Osteocyte (in vitro differentiated cells): ENCODE measurements around the gene FARS2. TPM values are rescaled to one million over a fixed set of nuclear protein-coding genes. Genes with fewer than 3 reads are reported as not detected.

Source experiments
- DNase-seq: peaks from one replicate; pipeline ENCODE4 v3.0.0; 2021; ENCODE audit warnings: mixed read lengths; ENCODE audit not compliant: unreplicated experiment; ENCODE audit errors: extremely low spot score
- H3K27ac Mint-ChIP-seq: one replicate; pipeline ENCODE4 v1.8.0; 2021; ENCODE audit warnings: mild to moderate bottlenecking, mixed read lengths; ENCODE audit not compliant: unreplicated experiment
- H3K27me3 Mint-ChIP-seq: one replicate; pipeline ENCODE4 v1.8.0; 2021; ENCODE audit warnings: mixed read lengths; ENCODE audit not compliant: unreplicated experiment
- H3K36me3 Mint-ChIP-seq: one replicate; pipeline ENCODE4 v1.8.0; 2021; ENCODE audit warnings: mixed read lengths; ENCODE audit not compliant: unreplicated experiment
- H3K4me1 Mint-ChIP-seq: one replicate; pipeline ENCODE4 v1.8.0; 2021; ENCODE audit warnings: mixed read lengths; ENCODE audit not compliant: unreplicated experiment
- H3K4me3 Mint-ChIP-seq: one replicate; pipeline ENCODE4 v1.8.0; 2021; ENCODE audit warnings: mild to moderate bottlenecking, moderate library complexity, mixed read lengths; ENCODE audit not compliant: unreplicated experiment
- H3K9me3 Mint-ChIP-seq: one replicate; pipeline ENCODE4 v1.8.0; 2021; ENCODE audit warnings: mixed read lengths; ENCODE audit not compliant: unreplicated experiment
- total RNA-seq: library from RNA; stranded (reverse); gene quantifications from 2 replicates; pipeline ENCODE4 v1.2.1, GENCODE V29; 2021
- TF ChIP-seq, protein P1 (sequence below): fragments of 200-600 bp; sonication (generic); IDR thresholded peaks from 2 replicates; pipeline ENCODE4 v1.5.0; 2021; ENCODE audit warnings: antibody characterized with exemption, mild to moderate bottlenecking, moderate library complexity

The FARS2 gene
- total RNA-seq, 1 donor from 2014 or later = 17.4 TPM

DNA sequence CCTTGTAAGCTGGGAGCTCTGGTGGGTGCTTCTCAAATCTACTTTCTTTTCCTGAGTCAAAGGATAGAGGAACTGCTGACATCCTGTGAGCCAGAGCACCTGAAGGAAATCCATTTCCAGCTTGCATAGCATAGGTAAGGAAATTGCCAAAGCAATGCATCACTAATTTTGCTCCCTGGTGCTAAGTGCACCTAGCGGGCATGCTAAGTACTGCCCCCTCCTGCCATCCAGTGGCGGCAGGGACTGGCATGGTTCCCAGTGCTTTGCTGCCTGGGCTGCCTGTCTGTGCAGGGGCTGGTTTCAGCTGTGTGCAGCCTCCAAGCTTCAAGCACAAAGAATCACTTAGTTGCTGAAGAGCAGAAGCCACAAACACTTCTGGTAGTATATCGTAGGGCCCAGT lies 63.9 kb downstream of the FARS2 start:
- Mint-ChIP-seq H3K4me1 (no peaks in the 10 kb centered on the region), H3K27me3 (no peaks in the 10 kb centered on the region), H3K9me3 (peaks cover 13% of the 10 kb centered on the region), H3K4me3 (no peak overlapping the region), H3K27ac (no peak overlapping the region), H3K36me3 (peaks cover 7% of the 10 kb centered on the region)
- TF ChIP-seq, protein P1, sequence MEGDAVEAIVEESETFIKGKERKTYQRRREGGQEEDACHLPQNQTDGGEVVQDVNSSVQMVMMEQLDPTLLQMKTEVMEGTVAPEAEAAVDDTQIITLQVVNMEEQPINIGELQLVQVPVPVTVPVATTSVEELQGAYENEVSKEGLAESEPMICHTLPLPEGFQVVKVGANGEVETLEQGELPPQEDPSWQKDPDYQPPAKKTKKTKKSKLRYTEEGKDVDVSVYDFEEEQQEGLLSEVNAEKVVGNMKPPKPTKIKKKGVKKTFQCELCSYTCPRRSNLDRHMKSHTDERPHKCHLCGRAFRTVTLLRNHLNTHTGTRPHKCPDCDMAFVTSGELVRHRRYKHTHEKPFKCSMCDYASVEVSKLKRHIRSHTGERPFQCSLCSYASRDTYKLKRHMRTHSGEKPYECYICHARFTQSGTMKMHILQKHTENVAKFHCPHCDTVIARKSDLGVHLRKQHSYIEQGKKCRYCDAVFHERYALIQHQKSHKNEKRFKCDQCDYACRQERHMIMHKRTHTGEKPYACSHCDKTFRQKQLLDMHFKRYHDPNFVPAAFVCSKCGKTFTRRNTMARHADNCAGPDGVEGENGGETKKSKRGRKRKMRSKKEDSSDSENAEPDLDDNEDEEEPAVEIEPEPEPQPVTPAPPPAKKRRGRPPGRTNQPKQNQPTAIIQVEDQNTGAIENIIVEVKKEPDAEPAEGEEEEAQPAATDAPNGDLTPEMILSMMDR = no peak
- DNase-seq = no peak

DNA sequence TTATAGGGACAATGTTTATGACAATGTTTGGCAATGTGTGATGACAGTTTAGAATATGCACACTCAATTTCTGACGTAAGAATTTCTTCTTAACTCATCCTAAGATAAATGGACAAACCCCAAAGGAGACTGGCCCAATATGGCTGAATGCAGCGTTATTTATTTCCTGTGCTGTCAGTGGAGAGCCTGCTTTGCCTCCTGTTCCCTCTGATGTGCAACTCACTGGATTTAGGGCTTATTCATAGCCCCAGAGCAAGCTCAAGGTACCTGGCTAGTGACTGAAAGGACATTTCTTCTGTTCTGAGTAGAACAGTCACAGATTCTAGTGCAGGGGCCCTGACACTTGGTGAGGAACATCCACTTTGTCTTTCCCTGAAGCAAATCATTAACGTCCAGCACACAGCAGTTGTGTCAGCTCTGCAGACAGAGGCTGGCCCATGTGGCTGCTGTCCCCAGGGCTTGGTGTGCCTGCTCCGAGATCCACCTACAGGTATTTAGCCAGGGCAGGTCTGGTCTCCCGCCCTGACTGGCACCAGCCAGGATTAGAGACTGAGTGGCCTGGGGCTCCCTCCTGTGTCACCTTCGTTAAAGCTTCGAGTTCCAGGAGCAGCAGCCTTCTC lies 64.8 kb downstream of the FARS2 start:
- Mint-ChIP-seq H3K4me1 (no peaks in the 10 kb centered on the region), H3K27me3 (no peaks in the 10 kb centered on the region), H3K4me3 (no peak overlapping the region), H3K27ac (no peak overlapping the region), H3K36me3 (peaks cover 7% of the 10 kb centered on the region), H3K9me3 (peaks cover 13% of the 10 kb centered on the region)
- no peak for DNase-seq
- TF ChIP-seq, protein P1 = no peak

DNA sequence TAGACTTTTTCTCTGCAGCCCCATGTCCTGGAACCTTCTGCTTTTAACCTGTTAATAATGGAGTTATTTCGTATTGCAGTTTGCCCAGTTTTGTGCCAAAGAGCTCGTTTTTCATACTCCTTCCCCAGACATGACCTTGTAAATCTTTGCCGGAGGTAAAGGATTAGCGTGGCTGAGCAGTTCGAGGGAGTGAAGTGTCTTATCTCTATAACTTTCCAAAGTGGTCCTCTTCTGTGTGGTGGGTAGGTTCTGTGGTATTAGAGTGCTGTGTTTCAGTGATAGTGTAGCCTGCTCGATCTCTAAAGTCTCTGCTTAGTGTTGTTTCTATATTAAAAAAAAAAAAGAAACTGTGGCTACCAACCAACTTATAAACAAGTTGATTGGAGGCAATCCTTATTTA lies 67.5 kb downstream of the FARS2 start:
- no peak for DNase-seq
- Mint-ChIP-seq H3K4me3 (no peak overlapping the region), H3K4me1 (peaks cover 3% of the 10 kb centered on the region), H3K36me3 (peaks cover 4% of the 10 kb centered on the region), H3K9me3 (peaks cover 6% of the 10 kb centered on the region), H3K27ac (no peak overlapping the region), H3K27me3 (no peaks in the 10 kb centered on the region)
- TF ChIP-seq, protein P1 = no peak

DNA sequence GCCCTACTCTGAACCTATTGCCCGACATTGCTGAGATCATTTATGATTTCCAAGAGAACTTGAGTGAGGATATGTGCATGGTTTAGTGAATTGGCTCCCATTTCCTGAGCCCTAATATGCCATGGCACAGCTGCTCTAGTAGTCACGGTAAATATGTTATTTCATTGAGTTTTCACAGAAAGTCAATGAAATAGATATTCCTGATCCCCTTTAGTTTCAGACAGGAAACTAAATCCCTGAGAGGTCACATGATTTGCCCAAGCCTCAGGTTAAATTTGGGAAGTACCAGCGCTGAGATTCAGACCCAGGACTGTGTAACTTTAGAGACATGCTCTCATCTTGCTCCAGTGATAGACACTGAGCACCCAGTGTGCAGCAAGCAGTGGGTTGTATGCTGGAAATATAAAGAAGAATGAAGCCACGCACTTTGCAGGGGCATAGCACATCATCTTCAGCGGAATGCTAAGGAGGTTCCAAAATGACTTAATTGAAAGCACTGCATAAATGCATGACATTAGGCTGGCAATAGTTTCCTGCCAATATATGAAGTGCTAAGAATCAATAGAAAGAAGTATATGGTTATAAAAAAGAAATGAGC lies 70.6 kb downstream of the FARS2 start:
- H3K4me3 Mint-ChIP-seq = no peak overlapping the region
- peaks cover 17% of the 10 kb centered on the region for H3K4me1 Mint-ChIP-seq
- no peaks in the 10 kb centered on the region for H3K9me3 Mint-ChIP-seq
- DNase-seq = no peak
- TF ChIP-seq, protein P1 = no peak
- H3K36me3 Mint-ChIP-seq = peaks cover 2% of the 10 kb centered on the region
- H3K27me3 Mint-ChIP-seq = no peaks in the 10 kb centered on the region
- H3K27ac Mint-ChIP-seq = no peak overlapping the region

DNA sequence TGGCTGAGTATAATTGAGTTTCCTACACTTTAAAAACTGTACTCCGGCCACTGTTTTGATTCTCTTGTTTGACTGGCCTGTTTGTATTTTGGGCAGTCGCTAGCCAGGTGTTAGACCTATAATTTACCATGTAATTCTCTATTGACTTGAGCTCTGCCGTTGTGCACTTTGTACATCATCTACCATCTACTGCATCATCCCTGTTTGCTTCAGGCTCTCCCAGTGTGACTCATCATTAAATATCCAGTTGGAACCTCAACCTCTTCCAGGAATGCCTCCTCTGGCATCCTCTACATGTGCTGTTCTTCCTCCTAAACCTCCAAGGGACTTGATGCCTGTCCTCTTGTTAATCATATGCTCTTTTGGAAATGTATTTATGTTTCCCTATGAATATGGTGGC lies 72.3 kb downstream of the FARS2 start:
- Mint-ChIP-seq H3K36me3 (no peaks in the 10 kb centered on the region), H3K27me3 (no peaks in the 10 kb centered on the region), H3K27ac (peak overlapping the region; percentile 3), H3K4me1 (peaks cover 17% of the 10 kb centered on the region), H3K9me3 (no peaks in the 10 kb centered on the region), H3K4me3 (no peak overlapping the region)
- TF ChIP-seq, protein P1 = no peak
- DNase-seq = no peak
